Astrocyte (in vitro differentiated cells and primary cell): Measurements from ENCODE around the gene TOMM22.

Source experiments
- CTCF ChIP-seq: IDR thresholded peaks from 2 replicates; pipeline ENCODE4 v1.5.1; 2011; ENCODE audit warnings: low read depth, mild to moderate bottlenecking, inconsistent platforms, low read length, moderate library complexity; ENCODE audit not compliant: insufficient read depth
- EZH2 ChIP-seq: IDR thresholded peaks from 2 replicates; pipeline ENCODE4 v1.6.1; 2012; ENCODE audit warnings: mild to moderate bottlenecking, low read length, inconsistent platforms; ENCODE audit not compliant: insufficient read depth

- TF ChIP-seq CTCF, result no peak
- no peak for TF ChIP-seq EZH2
These were observed 3.1 kb downstream of the TOMM22 start for GRCh38 chr22:38684895-38685294.
